H1 (cell line): ENCODE measurements around the gene DNAAF3.

Source experiments
- CTCF ChIP-seq, 3 experiments: IDR thresholded peaks; 1 replicate in 2 of 3; 2 replicates in 1 of 3; pipeline versions ENCODE4 v1.5.1 to v1.6.1; 2011; ENCODE audit warnings: low read length in 3 of 3, mild to moderate bottlenecking in 3 of 3, inconsistent platforms in 2 of 3, low read depth in 1 of 3, moderate library complexity in 1 of 3; ENCODE audit not compliant: insufficient read depth in 1 of 3; ENCODE audit errors: control extremely low read depth in 1 of 3
- EGR1 ChIP-seq: IDR thresholded peaks from 2 replicates; pipeline ENCODE4 v1.6.1; 2011; ENCODE audit warnings: low read depth, low read length, borderline replicate concordance
- EZH2 ChIP-seq: fragments of 200-600 bp; sonication (generic); IDR thresholded peaks from 2 replicates; pipeline ENCODE4 v1.7.1; 2012; ENCODE audit warnings: low read depth, mild to moderate bottlenecking, moderate library complexity, low read length, inconsistent platforms; ENCODE audit not compliant: severe bottlenecking
- GABPA ChIP-seq: IDR thresholded peaks from 2 replicates; pipeline ENCODE4 v1.6.1; 2011; ENCODE audit warnings: mild to moderate bottlenecking, low read length, moderate library complexity, borderline replicate concordance; ENCODE audit not compliant: insufficient read depth
- HDAC6 ChIP-seq: IDR thresholded peaks from one replicate; pipeline ENCODE4 v1.7.1; 2012; ENCODE audit warnings: low read depth, mild to moderate bottlenecking, inconsistent platforms, low read length, moderate library complexity
- KDM5A ChIP-seq: fragments of 200-600 bp; IDR thresholded peaks from 2 replicates; pipeline ENCODE4 v1.7.1; 2012; ENCODE audit warnings: mild to moderate bottlenecking, low read length, inconsistent platforms, mixed read lengths
- POLR2A ChIP-seq, 2 experiments: IDR thresholded peaks; 1 replicate in 1 of 2; 2 replicates in 1 of 2; pipeline ENCODE4 v1.6.1; 2011; ENCODE audit warnings: low read depth in 2 of 2, low read length in 2 of 2, mild to moderate bottlenecking in 2 of 2; ENCODE audit errors: control extremely low read depth in 1 of 2
- RAD21 ChIP-seq, 2 experiments: IDR thresholded peaks in 1 of 2; conservative IDR thresholded peaks in 1 of 2; 2 replicates each; pipeline ENCODE4 v1.6.1; 2011; ENCODE audit warnings: low read depth in 2 of 2, low read length in 2 of 2, improper control_type of control experiment in 1 of 2, inconsistent platforms in 1 of 2, mild to moderate bottlenecking in 1 of 2, moderate library complexity in 1 of 2
- SP4 ChIP-seq: IDR thresholded peaks from 2 replicates; pipeline ENCODE4 v1.6.1; 2012; ENCODE audit warnings: low read length, inconsistent platforms
- TAF1 ChIP-seq: IDR thresholded peaks from 2 replicates; pipeline ENCODE4 v1.6.1; 2011; ENCODE audit warnings: mild to moderate bottlenecking, low read depth, low read length
- YY1 ChIP-seq: IDR thresholded peaks from 2 replicates; pipeline ENCODE4 v1.6.1; 2011; ENCODE audit warnings: low read depth, mild to moderate bottlenecking, low read length
- TF ChIP-seq, protein P1 (sequence below): IDR thresholded peaks from 2 replicates; pipeline ENCODE4 v1.6.1; 2011; ENCODE audit warnings: low read length, improper control_type of control experiment

DNA sequence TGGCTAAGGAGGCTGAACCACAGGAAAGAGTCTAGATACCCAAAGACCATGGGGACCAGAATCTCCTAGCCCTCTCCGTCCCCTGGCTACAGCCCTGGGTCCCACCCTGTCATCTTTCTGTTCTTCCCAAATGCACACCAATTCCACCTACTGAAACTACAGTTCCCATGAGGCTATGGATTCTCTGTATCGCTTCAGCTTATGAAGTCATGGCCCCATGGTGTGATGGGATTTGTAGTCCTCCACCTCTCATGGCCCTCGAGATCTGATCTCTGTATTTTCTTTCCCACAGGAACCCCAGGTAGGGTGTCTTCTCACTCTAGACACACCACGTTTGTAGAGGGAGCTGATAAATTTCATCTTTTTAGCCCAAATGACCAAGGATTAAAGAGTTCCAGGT, 31.1 kb upstream of the DNAAF3 start:
- TF ChIP-seq CTCF (IDR thresholded peaks at IDR 0.05; ENCODE audit: control extremely low read depth in 1 of 3, insufficient read depth in 1 of 3, low read depth in 1 of 3, low read length in 3 of 3) (no peak), SP4 (no peak), EZH2 (no peak), YY1 (no peak), RAD21 (IDR thresholded peaks at IDR 0.05 in 1 of 2, conservative IDR thresholded peaks at IDR 0.05 in 1 of 2; ENCODE audit: low read depth in 2 of 2, low read length in 2 of 2) (no peak), GABPA (no peak), TAF1 (no peak), HDAC6 (no peak), KDM5A (no peak), POLR2A (IDR thresholded peaks at IDR 0.05; ENCODE audit: control extremely low read depth in 1 of 2, low read depth in 2 of 2, low read length in 2 of 2) (no peak), EGR1 (no peak)
- TF ChIP-seq, protein P1, sequence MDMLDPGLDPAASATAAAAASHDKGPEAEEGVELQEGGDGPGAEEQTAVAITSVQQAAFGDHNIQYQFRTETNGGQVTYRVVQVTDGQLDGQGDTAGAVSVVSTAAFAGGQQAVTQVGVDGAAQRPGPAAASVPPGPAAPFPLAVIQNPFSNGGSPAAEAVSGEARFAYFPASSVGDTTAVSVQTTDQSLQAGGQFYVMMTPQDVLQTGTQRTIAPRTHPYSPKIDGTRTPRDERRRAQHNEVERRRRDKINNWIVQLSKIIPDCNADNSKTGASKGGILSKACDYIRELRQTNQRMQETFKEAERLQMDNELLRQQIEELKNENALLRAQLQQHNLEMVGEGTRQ: no peak
